IPS DF 6.9 (cell line): ENCODE data around the gene RICTOR.
"Not testable (repeated sequence)": the region's sequence is repeated elsewhere in the genome, so short reads cannot be mapped to it uniquely, and the experiment has no call there.

Experiments used
- DNase-seq: peaks from one replicate; pipeline ENCODE4 v3.0.0-alpha.2; 2013; ENCODE audit warnings: low read depth, low spot score
- H3K27ac ChIP-seq: one replicate; pipeline ENCODE4 v1.5.1; 2013; ENCODE audit warnings: low read length, control low read depth
- H3K27me3 ChIP-seq: 2 replicates; pipeline ENCODE4 v1.6.1; 2013; ENCODE audit warnings: mild to moderate bottlenecking, low read length; ENCODE audit not compliant: control insufficient read depth, insufficient read depth
- H3K36me3 ChIP-seq: 2 replicates; pipeline ENCODE4 v1.6.1; 2013; ENCODE audit warnings: low read length; ENCODE audit not compliant: control insufficient read depth, insufficient read depth
- H3K4me1 ChIP-seq: 2 replicates; pipeline ENCODE4 v1.6.1; 2013; ENCODE audit warnings: low read length; ENCODE audit not compliant: control insufficient read depth, insufficient read depth
- H3K4me3 ChIP-seq: 2 replicates; pipeline ENCODE4 v1.5.1; 2013; ENCODE audit warnings: mild to moderate bottlenecking, low read length
- H3K9me3 ChIP-seq: 2 replicates; pipeline ENCODE4 v1.6.1; 2013; ENCODE audit warnings: low read length, inconsistent platforms; ENCODE audit not compliant: control insufficient read depth, insufficient read depth
- WGBS: extraction: QIAGEN DNeasy Blood & Tissue Kit; methylation state at CpG from one replicate; pipeline ENCODE4 v1.1.7; 2013; ENCODE audit warnings: mixed read lengths, missing lambda C conversion rate; ENCODE audit not compliant: insufficient read length, insufficient coverage; 5-methylcytosine and 5-hydroxymethylcytosine counted together

RICTOR gene

GRCh38 chr5:39009981-39010380, 64.2 kb downstream of the RICTOR start:
- no CpG with 5 or more reads among the region's 4 CpGs for WGBS
- peaks cover 3% of the 10 kb centered on the region; the same call in 1 of the 2 replicates for H3K36me3 ChIP-seq

DNA sequence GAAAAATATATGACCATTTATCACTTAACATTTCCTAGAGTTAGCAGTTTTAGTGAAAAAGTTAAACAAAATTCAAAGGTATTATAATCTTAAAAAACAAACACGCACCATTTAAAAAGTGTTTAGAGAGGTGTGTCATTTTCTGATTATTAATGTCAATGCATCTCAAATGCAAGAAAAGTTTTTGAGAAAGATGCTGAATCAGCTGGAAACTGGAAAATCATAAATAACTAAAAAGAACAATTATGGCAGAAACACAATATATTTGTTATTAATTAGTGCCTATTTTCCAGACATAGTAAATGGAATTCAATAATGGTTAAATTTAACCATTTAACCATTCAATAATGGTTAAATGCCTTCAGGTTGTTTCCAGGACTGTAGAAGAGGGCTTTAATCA, 64.9 kb downstream of the RICTOR start:
- no peak for DNase-seq
- Histone ChIP-seq H3K4me1 (no peaks in the 10 kb centered on the region), H3K27me3 (no peaks in the 10 kb centered on the region), H3K4me3 (no peak overlapping the region), H3K9me3 (peaks cover 7% of the 10 kb centered on the region), H3K27ac (no peak overlapping the region), H3K36me3 (peaks cover 3% of the 10 kb centered on the region; the same call in 1 of the 2 replicates)
- WGBS: no CpG with 5 or more reads among the region's 1 CpG

More at GRCh38 chr5:39009981-39010380, 64.2 kb downstream of the RICTOR start:
- no peak overlapping the region for H3K4me3 ChIP-seq
- no peak overlapping the region for H3K27ac ChIP-seq
- H3K9me3 ChIP-seq: peaks cover 7% of the 10 kb centered on the region
- no peaks in the 10 kb centered on the region for H3K4me1 ChIP-seq
- no peak for DNase-seq
- H3K27me3 ChIP-seq: no peaks in the 10 kb centered on the region

- DNase-seq: no peak
- Histone ChIP-seq H3K4me3 (no peak overlapping the region), H3K27ac (no peak overlapping the region), H3K4me1 (no peaks in the 10 kb centered on the region), H3K27me3 (no peaks in the 10 kb centered on the region), H3K9me3 (peaks cover 5% of the 10 kb centered on the region), H3K36me3 (peaks cover 3% of the 10 kb centered on the region; the same call in 1 of the 2 replicates)
- no CpG with 5 or more reads among the region's 2 CpGs for WGBS
Measured at GRCh38 chr5:39006650-39007049, 67.5 kb downstream of the RICTOR start.

DNA sequence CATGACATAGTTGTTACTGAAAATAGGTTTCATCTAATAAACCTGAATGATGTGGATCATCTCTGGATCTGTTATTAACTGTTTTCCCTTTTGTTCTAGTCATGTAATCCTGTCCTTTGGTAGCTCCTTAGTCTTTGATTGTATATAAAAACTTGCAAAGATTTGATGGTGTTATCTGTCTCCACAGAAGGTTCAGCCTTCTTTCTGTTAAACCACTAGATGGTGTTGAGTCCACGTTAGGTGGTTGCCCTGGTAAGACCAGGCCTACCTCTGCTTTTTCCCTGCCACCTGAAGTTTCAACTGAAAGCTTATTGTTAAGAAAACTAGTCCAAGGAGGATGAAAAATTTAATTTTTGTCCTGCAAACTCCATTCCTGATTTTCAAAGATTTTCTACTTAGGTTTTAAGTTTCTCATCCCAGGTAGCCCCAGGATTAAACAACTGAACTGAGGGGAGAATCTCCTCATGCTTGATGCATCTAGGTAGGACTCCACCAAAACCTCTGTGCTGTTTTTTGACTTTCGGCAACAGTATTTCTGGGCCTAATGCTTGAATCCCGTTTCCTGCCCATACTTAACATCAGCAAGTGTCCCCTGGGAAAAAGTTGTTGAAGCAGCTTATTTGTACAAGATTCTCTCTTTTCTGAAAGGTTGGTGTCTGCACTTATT, 68.5 kb downstream of the RICTOR start:
- no peak overlapping the region for H3K27ac ChIP-seq
- DNase-seq: no peak

DNA sequence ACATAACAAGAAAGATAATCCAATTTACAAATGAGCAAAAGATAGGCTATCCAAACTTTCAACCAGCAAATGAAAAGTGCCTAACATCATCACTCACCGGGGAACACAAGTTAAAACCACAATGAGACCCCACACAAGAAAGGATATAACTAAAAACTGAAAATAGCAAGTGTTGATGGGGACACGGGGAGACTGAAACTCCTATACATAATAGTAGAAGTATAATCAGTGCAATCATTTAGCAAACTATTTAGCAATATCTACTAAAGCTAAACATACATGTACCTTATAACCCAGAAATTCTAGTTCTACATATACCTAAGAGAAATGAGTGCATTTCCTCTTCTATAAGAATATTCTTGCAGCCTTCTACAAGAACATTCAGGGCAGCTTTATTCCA, 72.5 kb downstream of the RICTOR start:
- Histone ChIP-seq H3K4me1 (no peaks in the 10 kb centered on the region), H3K36me3 (no peaks in the 10 kb centered on the region), H3K27me3 (no peaks in the 10 kb centered on the region), H3K9me3 (no peaks in the 10 kb centered on the region), H3K4me3 (no peak overlapping the region), H3K27ac (no peak overlapping the region)
- no peak for DNase-seq
- WGBS: no CpG with 5 or more reads among the region's 2 CpGs

More for the DNA sequence above, 68.5 kb downstream of the RICTOR start:
- no CpG with 5 or more reads among the region's 3 CpGs for WGBS
- Histone ChIP-seq H3K4me1 (no peaks in the 10 kb centered on the region), H3K27me3 (no peaks in the 10 kb centered on the region), H3K36me3 (no peaks in the 10 kb centered on the region), H3K9me3 (no peaks in the 10 kb centered on the region), H3K4me3 (no peak overlapping the region)

- no peaks in the 10 kb centered on the region for H3K4me1 ChIP-seq
- DNase-seq: no peak
- no peaks in the 10 kb centered on the region for H3K27me3 ChIP-seq
- H3K9me3 ChIP-seq: no peaks in the 10 kb centered on the region
- no peaks in the 10 kb centered on the region for H3K36me3 ChIP-seq
- no CpG with 5 or more reads among the region's 2 CpGs for WGBS
- no peak overlapping the region for H3K27ac ChIP-seq
- H3K4me3 ChIP-seq: no peak overlapping the region
Measured at GRCh38 chr5:38999037-38999436, 75.2 kb downstream of the RICTOR start.

- Histone ChIP-seq H3K27me3 (no peaks in the 10 kb centered on the region), H3K4me1 (no peaks in the 10 kb centered on the region), H3K9me3 (no peaks in the 10 kb centered on the region), H3K27ac (no peak overlapping the region), H3K4me3 (no peak overlapping the region), H3K36me3 (no peaks in the 10 kb centered on the region)
- DNase-seq: no peak
- WGBS: no CpG with 5 or more reads among the region's 2 CpGs
Measured at GRCh38 chr5:38997591-38997990, 76.6 kb downstream of the RICTOR start.

DNA sequence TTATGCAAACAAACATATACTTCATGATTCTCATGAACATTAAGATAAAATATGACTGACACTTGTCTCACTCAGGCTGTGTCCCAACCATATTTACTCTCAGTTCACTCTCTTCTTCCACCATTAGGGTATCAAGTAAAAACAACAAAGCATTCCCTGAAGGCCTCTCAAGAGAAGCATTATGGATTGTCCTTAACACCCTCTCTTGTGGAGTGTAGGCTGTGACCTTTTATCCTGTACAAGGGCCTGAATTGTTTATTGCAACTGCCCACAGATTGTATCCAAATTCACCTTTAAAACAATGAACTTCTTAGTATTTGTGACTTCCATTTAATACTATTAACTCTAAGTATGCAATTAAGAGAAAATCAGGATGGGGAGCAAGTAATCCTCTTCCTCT, 78.1 kb downstream of the RICTOR start:
- Histone ChIP-seq H3K36me3 (no peaks in the 10 kb centered on the region), H3K27ac (no peak overlapping the region), H3K4me3 (no peak overlapping the region), H3K4me1 (no peaks in the 10 kb centered on the region), H3K27me3 (no peaks in the 10 kb centered on the region), H3K9me3 (no peaks in the 10 kb centered on the region)
- no peak for DNase-seq

DNA sequence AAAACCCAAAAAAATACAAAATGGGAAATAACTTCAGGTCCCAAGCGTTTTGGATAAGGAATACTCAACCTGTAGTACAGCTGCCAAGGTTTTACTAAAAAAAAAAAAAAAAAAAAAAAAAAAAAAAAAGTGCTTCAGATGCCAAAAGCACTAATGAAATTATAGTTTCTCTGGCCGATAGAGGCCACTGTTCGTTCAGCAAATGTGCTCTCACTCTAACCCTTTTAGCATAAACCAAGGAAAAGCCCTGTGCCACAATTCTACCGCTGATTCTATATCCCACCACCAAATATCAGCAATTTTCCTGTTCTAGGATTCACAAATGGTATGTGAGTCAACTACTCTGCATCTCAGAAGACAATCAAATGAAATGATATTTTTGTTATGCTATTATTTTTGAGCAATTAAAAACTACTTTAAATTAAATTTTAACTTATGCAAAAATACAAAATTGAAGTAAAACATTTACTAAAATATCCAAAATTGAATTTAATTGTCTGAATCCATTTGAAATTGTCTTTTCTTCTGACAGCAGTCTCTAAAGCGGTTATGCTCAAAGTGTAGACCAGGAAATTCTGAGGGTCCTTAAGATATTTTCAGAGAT, 79.8 kb downstream of the RICTOR start:
- Histone ChIP-seq H3K27me3 (no peaks in the 10 kb centered on the region), H3K9me3 (no peaks in the 10 kb centered on the region), H3K36me3 (no peaks in the 10 kb centered on the region; the same call in 1 of the 2 replicates), H3K4me3 (no peak overlapping the region), H3K27ac (no peak overlapping the region), H3K4me1 (no peaks in the 10 kb centered on the region)
- DNase-seq: peak; percentile 16
- no CpG with 5 or more reads among the region's 5 CpGs for WGBS

DNA sequence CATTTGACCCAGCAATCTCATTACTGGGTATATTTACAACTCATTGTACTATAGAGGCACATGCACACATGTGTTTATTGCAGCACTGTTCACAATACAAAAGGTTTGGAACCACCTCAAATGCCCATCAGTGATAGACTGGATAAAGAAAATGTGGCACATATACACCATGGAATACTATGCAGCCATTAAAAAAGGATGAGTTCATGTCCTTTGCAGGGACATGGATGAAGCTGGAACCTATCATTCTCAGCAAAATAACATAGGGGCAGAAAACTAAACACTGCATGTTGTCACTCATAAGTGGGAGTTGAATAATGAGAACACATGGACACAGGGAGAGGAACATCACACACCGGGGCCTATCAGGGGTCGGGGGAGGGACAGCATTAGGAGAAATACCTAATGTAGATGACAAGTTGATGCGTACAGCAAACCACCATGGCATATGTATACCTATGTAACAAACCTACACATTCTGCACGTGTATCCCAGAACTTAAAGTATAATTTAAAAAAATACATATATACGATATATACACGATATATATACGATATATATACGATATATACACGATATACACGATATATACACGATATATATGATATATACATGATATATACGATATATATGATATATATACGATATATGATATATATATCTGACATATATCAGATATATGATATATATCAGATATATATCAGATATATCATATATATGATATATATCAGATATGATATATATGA, 84.1 kb downstream of the RICTOR start:
- not testable (repeated sequence) for H3K27ac ChIP-seq, H3K27me3 ChIP-seq, H3K4me1 ChIP-seq, H3K4me3 ChIP-seq, H3K9me3 ChIP-seq, H3K36me3 ChIP-seq, DNase-seq
- WGBS: 100% methylated on average over 6 of the region's 13 CpGs
